PFSK-1 (cell line): ENCODE data around the gene DPYD.

Experiments used
- FOXP2 ChIP-seq: optimal IDR thresholded peaks from 2 replicates; pipeline ENCODE3; 2011; ENCODE audit warnings: borderline replicate concordance, control low read depth, inconsistent platforms; ENCODE audit not compliant: insufficient read depth; ENCODE audit errors: extremely low read length, extremely low read depth
- POLR2AphosphoS5 ChIP-seq: IDR thresholded peaks from 2 replicates; pipeline ENCODE4 v1.6.1; 2012; ENCODE audit warnings: low read depth, mild to moderate bottlenecking, control low read depth, low read length, moderate library complexity
- REST ChIP-seq, 2 experiments: IDR thresholded peaks; 2 replicates each; pipeline versions ENCODE4 v1.6.1 to v1.8.0; 2011 to 2012; ENCODE audit warnings: low read depth in 2 of 2, low read length in 2 of 2, control low read depth in 1 of 2, inconsistent platforms in 1 of 2, mild to moderate bottlenecking in 1 of 2, moderate library complexity in 1 of 2; ENCODE audit not compliant: insufficient read depth in 1 of 2
- SIN3A ChIP-seq: IDR thresholded peaks from 2 replicates; pipeline ENCODE4 v1.6.1; 2012; ENCODE audit warnings: mild to moderate bottlenecking, low read length, moderate library complexity, borderline replicate concordance; ENCODE audit not compliant: insufficient read depth
- TAF1 ChIP-seq: IDR thresholded peaks from 2 replicates; pipeline ENCODE4 v1.6.1; 2012; ENCODE audit warnings: low read length, control low read depth, borderline replicate concordance; ENCODE audit not compliant: insufficient read depth

The DPYD gene

GRCh38 chr1:97907886-97908285 is 12.9 kb downstream of the DPYD start:
- TF ChIP-seq FOXP2 (no peak), REST (IDR thresholded peaks at IDR 0.05; ENCODE audit: insufficient read depth in 1 of 2, low read depth in 2 of 2, low read length in 2 of 2) (no peak), SIN3A (no peak), POLR2AphosphoS5 (no peak), TAF1 (no peak)

GRCh38 chr1:97906567-97907241 is 14.1 kb downstream of the DPYD start:
- TF ChIP-seq SIN3A = no peak
- TF ChIP-seq TAF1 = no peak
- no peak for TF ChIP-seq FOXP2
- TF ChIP-seq POLR2AphosphoS5 = no peak
- TF ChIP-seq REST (IDR thresholded peaks at IDR 0.05; ENCODE audit: insufficient read depth in 1 of 2, low read depth in 2 of 2, low read length in 2 of 2) = no peak

GRCh38 chr1:97905141-97905940 is 15.5 kb downstream of the DPYD start:
- TF ChIP-seq POLR2AphosphoS5 = no peak
- TF ChIP-seq SIN3A = no peak
- no peak for TF ChIP-seq TAF1
- TF ChIP-seq REST (IDR thresholded peaks at IDR 0.05; ENCODE audit: insufficient read depth in 1 of 2, low read depth in 2 of 2, low read length in 2 of 2) = no peak
- TF ChIP-seq FOXP2 = no peak

GRCh38 chr1:97904534-97904933 is 16.3 kb downstream of the DPYD start:
- no peak for TF ChIP-seq POLR2AphosphoS5
- TF ChIP-seq TAF1 = no peak
- TF ChIP-seq FOXP2 = no peak
- TF ChIP-seq REST (IDR thresholded peaks at IDR 0.05; ENCODE audit: insufficient read depth in 1 of 2, low read depth in 2 of 2, low read length in 2 of 2) = no peak
- TF ChIP-seq SIN3A = no peak
